IPS DF 19.7 (cell line): ENCODE measurements around the gene SCG5.

ENCODE experiments used
- DNase-seq: peaks from one replicate; pipeline ENCODE4 v3.0.0-alpha.2; 2013; ENCODE audit warnings: low read depth, low spot score

SCG5 gene

DNA sequence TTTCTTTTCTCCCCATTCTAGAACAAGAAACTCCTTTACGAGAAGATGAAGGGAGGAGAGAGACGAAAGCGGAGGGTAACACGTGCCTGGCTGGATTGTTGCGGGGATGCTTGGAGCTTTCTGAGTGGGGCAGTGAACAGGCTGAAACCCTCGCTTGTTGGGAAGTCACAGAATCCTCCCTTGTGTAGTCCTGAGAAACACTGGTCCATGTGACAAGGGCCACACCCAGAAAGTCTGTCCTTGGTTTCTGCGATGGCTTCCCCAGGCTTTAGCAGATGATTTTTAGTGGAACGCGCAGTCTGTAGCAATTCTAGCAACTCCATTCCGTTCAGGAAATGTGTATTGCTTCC, 50.2 kb downstream of the SCG5 start:
- DNase-seq, result no peak

DNA sequence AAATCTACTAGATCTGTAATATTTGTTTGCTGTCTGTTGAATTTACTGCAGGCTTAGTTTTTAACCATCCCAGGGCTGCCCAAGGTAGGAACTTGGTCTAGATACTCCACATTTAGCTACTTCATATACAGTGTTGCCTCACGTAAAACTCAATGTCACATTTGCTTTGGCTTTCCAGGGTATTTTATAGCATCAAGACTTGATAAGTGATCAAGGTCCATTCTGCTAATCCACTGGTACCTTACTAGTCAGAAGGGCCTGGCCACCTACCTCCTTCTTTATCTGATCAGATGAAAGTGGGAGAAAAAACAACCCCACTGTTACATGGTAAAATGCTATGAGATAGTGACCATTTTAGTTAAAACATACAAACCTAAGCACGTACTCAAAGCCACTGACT, 50.8 kb downstream of the SCG5 start:
- no peak for DNase-seq

DNA sequence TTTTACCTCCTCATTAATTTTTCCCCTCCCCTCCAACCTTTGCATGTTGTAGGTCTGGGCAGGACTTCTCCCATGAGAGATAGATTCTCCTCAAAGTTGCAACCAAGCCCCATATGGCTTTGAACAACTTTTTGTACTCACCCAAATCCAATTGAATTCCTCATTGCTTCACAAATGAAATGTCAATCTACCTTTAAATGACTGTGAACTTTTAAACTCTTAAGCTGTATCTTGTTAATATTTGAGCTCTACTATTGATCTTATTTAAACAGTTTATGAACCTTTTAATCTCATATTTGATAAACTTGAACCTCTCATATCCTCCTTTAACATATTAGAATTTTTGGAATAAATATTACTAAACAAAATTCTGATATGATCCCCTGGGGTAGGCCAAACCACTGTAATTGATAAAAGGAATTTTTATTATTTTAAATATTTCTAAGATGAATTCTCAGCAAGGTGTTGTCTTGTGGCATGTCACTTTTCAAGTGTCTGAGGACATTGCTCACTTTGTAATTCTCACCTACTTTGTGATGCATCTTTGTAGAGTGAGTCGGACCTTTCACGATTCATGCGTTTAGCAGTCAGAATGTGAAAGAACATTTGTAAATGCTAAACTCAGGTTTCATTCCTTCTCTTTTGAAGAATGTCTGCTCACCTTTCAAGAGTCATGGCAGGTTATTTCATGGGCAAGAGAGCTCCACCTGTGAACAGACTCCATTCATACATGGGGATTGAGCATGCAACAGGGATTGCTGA, 52.9 kb downstream of the SCG5 start:
- no peak for DNase-seq

DNA sequence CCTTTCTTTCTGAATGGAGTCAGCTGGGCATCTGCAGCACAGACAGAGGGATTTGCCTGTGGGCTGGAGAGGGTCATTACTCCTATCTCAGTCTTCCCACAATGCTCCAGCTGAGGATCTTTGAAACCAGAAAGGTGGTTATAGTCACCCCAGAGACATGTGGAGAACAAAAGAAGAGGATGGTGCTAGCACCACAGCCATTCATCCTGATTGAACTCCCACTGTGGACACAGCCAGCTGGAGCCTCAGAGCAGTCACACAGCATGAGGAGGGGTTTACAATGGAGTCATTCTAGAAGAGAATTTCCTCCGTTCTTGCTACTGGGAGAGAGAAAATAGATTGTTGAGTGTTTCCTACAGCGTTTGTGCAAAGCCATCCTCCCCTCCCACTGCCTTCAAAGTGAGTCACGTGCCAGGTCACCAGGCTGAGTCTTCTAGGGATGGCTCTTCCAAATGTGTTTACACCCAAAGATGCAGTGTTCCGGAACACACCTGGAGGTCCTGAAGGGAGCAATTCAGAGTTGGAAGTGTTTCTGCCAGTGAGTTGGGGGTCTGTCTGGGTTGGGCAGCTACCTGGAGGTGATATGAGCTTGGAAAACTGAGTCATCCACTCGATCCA, 57.4 kb downstream of the SCG5 start:
- no peak for DNase-seq

DNA sequence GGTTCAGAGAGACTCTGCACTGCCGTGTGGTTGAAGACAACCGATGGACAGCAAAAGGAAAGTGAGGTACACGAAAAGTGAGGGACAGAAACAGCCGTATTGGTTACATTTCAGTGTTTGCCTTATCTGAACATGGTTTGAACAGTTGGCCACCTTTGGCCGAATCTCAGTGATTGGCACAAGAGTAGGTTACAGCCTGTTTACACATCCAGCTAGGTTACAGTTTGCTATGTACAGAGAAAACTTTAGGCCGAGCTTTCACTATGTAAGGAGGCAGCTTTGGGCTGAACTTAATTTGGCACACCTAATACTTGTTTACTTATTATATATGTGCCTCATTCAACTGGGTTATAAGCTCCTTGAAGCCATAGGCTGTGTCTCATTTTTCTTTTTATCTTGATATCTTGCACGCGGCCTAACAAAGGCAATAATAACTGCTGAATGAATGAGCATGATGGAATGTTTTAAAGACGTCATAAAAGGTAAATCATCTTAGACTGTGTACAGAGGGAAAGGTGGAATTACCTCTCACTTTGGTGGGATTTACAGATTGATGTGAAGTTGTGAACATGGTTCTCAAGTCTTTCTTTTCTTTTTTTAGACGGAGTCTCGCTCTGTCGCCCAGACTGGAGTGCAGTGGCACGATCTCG, 59.1 kb downstream of the SCG5 start:
- no peak for DNase-seq

DNA sequence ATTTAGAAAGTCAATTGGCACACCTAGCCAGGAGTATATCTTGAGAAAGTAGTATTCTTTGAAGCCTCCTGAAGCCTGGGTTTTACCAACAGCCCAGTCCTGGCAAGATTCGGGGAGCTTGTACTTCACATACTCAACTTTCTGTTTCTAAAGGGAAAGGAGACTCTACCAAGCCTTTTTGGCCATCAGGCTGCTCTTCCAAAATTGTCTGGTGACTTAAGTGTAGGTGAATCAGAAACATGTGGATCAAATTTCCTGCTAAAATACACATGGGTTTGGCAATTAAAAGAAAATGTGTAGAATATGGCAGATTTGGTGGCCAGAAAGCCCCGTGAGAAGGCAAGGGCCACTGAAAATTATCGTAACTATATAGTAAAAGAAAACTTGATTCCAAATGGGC, 60.4 kb downstream of the SCG5 start:
- DNase-seq, result no peak

DNA sequence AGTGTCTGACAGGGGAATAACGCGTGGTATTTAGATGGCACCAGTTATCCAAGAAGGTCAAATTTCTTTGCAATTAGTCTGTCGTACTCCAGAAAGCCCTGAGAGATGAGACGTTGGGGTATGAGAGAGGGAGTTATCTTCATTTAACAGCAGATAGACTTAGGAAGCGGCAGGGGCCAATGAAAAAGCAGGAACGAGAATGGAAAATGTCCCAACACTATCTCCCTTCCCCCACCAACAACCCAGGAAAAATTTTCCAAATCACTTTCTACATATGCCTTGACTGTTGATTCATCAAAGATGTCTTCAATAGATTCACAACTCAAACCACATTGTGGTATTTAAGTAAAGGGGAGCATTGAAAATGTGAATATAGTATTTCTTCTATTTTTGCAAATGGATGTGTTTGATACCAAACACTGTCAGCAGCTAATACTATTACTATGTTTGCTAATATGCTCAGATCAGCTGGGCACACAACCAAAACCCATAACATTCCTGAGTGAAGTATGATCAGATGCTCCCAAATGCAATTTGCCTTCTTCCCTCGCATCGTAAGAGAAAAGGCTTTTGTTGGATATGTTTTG, 63.0 kb downstream of the SCG5 start:
- DNase-seq, result no peak

DNA sequence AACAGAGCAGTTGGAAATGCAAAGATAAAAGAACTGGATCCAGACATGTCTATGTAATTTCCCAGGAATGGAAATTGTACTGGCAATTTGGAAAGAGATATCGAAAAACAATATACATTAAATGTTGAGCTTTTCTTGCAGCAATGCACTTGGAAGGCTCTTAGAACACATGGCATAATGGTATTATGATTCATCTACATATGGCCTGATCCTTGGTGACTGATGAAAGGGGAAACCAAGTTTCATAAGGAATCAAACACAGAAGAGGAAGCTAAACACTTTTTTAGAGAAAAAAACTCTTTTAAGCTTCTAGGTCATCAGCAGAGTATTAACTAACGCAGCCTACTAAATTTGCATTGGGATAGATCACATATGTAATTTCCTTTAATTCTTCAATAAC, 63.9 kb downstream of the SCG5 start:
- DNase-seq, result no peak

DNA sequence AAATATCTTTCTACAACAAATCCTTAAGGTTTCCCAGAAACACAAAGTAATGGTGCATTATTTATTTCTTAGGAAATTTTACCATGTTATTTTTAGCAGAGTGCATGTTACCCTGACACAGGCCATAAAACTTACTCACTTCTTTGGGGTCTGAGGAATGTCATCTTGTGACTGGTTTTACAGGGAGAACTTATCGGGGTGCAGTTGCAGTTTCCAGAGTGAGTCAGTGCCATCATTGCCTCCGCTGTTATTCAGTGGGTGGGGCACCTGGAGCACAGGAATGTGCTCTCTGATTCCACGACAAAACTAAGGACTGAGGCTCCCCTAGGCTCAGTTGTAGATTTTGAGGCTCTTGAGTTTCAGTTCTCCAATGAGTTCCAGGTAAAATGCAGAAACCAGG, 65.2 kb downstream of the SCG5 start:
- no peak for DNase-seq

DNA sequence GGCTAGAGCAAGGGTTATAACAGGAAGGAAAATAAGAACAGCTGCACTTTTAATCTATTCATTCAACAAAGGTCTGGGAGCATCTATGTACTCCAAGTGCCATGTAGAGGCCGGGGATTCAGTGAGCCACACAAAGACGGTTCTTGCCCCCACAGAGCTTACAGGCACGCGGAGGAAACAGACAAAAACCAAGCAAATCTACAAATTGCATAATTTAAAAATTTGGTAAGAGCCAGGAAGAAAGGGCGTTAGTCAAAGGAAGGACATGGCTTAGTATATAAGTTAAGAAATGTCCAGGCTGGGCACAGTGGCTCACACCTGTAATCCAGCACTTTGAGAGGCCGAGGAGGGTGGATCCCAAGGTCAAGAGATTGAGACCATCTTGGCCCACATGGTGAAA, 65.9 kb downstream of the SCG5 start:
- DNase-seq, result no peak

DNA sequence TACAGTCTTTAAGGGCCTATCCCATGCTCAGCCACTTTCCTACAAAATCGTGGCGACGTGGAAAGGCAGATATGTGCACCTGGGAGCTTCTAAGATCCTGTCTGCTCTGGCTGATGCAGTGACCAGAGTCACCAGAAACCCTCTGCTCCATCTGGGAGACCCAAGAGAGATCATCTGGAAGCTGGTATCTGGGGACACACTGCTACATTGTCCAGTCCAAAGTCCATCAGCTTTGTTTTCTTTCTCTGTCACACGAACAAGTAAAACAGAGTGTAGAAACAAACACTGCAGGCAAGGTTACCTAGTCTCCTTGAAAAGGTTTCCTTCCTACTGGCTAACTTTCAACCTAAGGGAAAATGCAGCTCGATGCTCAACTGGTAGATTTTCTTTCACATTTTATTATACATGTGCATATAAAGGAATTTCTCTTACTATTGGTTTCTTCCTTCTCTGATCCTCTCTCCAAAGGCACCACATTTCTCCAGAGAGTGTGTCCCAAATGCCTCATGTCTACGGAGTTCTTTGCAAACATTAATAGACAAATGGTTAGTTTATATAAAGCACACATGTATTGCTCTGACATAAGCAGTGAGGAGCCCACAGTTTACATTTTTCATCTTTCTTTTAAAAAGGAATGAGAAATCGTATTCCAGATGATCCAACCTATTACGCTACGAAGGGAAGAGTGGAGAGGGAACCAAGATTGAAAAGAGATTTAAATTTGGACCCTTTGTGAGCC, 68.0 kb downstream of the SCG5 start:
- DNase-seq, result no peak

DNA sequence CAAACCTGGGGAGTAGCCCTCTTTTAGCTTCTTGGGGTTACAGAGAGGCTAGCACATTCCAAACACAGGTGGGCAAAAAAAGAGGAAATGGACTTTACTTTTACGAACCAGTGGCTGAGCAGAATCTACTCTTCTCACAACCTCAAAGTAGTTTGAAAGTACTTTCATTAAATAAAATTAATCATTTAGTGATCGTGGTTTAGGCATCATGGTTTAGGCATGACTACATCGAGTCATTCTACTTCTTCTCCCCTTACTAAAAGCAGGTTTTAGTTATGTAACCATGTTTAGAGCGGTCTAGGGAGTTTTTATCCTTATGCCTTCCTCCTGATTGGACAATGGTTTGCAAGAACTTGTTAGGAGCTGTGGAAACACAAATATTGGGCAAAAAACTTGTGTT, 73.8 kb downstream of the SCG5 start:
- DNase-seq, result no peak

DNA sequence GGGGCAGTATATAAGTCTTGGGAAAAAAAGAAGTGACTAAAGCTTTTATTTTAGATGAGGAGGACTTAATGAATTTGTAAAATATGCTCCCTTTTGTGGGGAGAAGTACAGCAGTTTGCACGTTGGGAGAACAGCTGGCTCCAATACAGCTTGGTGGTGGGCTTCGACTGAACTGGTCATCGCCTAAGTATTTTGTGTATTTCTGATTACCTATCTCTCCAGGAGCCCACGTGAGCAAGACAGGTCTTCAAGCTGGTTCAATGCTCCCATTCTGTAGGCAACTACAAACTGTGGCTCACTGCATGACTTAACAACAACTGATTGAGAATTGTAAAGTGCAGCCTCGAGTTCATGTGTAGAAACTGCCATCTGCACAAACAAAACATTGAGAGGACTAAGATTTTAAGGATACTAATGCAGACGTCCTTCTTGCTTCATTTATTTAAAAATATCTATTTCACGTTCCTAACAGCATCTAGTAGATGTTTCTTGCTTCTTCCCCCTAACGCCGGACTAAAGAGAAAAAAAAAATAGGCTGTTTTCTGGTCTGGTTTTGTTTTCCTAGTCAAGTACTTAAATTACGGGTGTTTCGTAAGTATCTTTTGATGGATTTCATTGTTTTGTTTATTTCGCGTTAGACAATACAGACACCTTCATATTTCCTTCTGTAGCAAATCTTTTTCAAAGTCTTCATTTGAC, 74.9 kb downstream of the SCG5 start:
- no peak for DNase-seq

DNA sequence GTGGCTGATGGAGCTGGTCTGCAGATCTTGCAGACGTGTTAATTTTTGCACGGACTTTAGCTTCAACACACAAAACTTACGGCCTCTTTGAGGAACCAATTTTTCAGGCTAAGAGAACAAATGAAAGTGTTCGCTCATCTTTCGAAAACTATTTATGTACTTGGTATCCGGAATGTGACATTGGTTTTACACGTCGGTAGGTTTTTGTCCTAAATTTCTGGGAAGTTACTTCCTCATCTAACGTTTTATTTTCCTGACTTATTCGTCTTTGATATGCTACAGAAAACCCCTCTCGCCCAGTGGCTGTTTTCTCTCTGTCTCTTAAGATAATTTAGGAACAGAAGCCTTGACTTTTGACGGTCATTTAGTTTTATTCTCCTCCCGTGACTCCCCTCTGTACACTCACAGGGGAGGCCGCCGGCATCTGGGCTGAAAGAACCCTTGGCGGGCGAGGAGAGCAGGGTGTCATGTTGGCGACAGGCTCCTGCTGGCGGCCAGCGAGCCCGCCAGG, 75.5 kb downstream of the SCG5 start:
- no peak for DNase-seq

DNA sequence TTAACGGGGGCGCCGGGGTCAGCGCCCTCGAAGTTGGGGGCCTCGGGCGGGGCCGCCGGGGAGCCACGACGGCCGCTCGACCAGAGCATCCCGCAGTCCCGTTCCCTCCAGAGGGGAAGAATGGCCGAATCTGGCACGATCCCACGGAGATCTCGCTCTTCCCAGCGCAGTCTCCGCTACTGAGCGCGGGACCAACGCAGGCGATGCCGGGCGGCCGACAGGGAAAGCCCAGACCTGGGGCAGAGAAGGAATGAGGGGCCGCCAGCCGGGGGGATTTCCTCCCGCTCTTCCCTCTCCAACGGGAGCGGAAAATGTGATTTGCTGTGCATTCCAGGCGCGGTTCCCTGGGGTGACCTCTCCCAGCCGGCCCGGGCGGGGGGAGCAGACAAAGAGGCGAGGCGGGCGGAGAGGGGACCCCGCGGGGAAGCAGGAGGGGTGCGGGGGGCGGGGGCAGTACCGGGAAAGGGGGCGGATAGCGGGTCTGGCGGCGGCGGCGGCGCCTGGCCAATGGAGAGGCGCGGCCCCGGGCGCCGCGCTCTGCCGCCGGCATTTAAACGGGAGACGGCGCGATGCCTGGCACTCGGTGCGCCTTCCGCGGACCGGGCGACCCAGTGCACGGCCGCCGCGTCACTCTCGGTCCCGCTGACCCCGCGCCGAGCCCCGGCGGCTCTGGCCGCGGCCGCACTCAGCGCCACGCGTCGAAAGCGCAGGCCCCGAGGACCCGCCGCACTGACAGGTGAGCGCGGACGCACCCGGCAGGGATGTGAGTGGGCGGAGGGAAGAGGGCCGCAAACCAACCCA, 76.1 kb downstream of the SCG5 start, which contains the start of gene GREM1:
GREM1 (plus strand) TSS at position 579 of the 801 bp plus-strand sequence. CDS start 12,687 bp downstream, outside the sequence.
- no peak for DNase-seq

DNA sequence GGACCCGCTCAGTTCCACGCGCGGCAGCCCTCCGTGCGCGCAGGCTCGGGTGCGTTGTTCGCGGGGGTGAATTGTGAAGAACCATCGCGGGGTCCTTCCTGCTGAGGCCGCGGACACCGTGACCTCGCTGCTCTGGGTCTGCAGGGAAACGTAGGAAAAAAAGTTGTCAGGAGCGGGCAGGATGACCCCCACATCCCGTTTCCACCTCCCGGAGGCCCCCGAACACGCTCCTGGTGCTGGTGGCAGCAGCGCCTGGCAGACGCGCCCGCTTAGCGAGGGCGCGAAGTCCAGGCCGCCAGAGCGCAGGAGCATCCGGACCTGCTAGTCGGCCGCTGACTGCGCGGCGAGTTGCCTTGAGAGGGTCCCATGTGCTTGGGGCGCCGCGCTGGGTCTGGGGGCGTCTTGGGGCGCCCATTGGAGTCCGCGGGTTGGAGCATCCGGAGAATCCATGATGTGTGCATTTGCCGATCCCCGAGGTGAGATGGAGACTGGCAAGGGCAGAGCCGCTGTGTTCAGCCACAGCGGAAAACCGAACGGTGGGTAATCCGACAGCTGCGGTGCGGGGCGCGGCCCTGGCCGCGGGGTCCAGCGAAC, 76.8 kb downstream of the SCG5 start:
- no peak for DNase-seq

DNA sequence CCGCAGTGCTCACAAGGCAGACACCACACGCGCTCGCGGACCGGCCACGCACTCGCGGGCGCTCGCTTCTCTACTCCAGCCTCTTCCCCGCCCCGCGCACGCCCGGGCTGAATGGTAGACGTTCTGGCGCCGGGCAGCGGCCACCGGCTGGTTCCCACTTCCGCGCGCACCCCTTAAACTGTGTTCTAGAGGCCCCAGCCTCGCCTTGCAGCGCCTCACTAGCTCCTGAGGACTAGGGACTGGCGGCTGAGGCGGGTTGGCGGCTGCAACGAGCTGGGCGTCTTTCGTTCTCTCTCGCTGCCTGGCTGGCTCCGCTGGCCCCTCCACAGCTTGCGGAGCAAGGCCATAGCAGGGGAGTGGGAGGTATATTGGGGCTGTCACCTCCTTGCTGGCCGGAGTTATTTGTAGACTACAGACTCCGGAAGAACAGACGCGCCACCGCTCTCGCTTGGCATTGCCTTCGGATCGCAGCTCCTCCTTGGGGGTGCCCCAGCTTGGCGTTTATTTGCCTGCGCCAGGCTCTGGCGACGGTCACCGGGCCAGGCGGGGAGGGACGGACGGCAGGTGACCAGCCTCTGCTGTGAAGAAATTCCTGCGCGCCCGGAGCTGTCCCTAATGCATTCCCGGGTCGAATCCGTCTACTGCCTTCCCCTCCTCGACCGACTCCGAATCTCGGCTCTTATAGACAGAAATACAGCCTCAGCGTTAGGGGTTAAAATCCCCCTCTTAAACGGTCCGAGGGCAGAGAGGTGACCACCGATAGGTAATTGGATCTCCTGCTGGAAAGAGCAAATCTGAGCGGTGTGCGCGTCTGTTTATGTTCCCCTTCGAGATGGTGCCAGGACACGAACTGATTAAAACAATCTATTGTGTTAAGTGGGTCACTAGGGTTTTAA, 77.6 kb downstream of the SCG5 start:
- DNase-seq, result no peak

DNA sequence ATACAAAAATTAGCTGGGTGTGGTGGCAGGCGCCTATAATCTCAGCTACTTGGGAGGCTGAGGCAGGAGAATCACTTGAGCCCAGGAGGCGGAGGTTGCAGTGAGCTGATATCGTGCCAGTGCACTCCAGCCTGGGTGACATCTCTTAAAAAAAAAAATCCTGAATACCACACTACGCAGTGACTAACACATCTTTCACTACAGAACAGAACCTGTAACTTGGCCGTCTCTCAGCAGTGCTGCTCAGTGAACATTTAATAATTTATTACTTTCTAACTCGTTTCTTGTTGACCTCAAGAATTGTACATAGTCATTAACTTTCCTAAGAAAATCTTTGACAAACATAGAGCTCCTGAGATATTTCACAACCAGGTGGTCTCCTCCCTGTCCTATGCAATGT, 80.1 kb downstream of the SCG5 start:
- DNase-seq, result no peak

DNA sequence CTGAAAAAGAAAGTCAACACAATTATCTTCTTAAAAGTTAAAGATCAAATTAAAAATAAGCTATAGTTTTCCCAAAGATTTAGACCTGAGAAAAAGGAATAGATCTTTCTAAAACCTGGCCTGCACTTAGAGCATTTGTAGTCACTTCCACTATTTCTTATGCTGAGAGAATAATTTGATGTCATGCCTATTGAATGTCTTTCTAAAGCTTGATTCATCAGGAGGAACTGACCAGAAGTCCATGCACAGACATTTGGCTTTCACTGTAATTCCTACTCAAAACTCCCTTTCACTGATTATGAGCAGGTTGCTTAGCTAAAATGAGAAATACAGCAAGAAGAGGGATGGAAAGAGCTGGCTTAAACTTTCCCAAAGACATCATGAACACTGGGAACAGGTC, 80.6 kb downstream of the SCG5 start:
- DNase-seq, result no peak
